Esophagus muscularis mucosa (tissue), 4 donors: Measurements from ENCODE around the gene SLC12A7. TPM values are rescaled to one million over a fixed set of nuclear protein-coding genes. Genes with fewer than 3 reads are reported as not detected.
"Not testable (repeated sequence)": the region's sequence is repeated elsewhere in the genome, so short reads cannot be mapped to it uniquely, and the experiment has no call there.

Experiments
- DNase-seq: peaks from one replicate; pipeline ENCODE4 v3.0.0-alpha.2; 2017; ENCODE audit errors: extremely low spot score
- H3K27ac ChIP-seq, 4 donors: fragments of 200-600 bp; sonication (generic); replicated peaks in 1 of 4; 1 replicate in 3 of 4; 2 replicates in 1 of 4; pipeline ENCODE4 v1.5.1; 2016 to 2019; ENCODE audit warnings: mild to moderate bottlenecking in 1 of 4
- H3K27me3 ChIP-seq, 4 donors: fragments of 200-600 bp; sonication (generic); one replicate each; pipeline versions ENCODE4 v1.5.1 to v1.6.0; 2016 to 2019
- H3K36me3 ChIP-seq, 4 donors: fragments of 200-600 bp; sonication (generic); one replicate each; pipeline ENCODE4 v1.5.1; 2016 to 2019
- H3K4me1 ChIP-seq, 4 donors: fragments of 200-600 bp; sonication (generic); one replicate each; pipeline ENCODE4 v1.5.1; 2016 to 2019
- H3K4me3 ChIP-seq, 4 donors: fragments of 200-600 bp; sonication (generic); 1 replicate in 2 of 4; 2 replicates in 2 of 4; pipeline ENCODE4 v1.5.1; 2016 to 2019; ENCODE audit warnings: mild to moderate bottlenecking in 4 of 4, moderate library complexity in 1 of 4
- H3K9me3 ChIP-seq, 4 donors: fragments of 200-600 bp; sonication (generic); 1 replicate in 3 of 4; 2 replicates in 1 of 4; pipeline ENCODE4 v1.5.1; 2016 to 2019
- EP300 ChIP-seq: sonication (generic); formaldehyde crosslinking; IDR thresholded peaks from one replicate; pipeline ENCODE4 v1.6.1; 2017; ENCODE audit warnings: antibody characterized with exemption
- POLR2A ChIP-seq: fragments of 450-650 bp; IDR thresholded peaks from one replicate; pipeline ENCODE4 v1.6.1; 2017; ENCODE audit warnings: antibody characterized with exemption, moderate library complexity, mild to moderate bottlenecking, low read depth
- POLR2AphosphoS5 ChIP-seq, 2 donors: sonication (generic); formaldehyde crosslinking; IDR thresholded peaks; one replicate each; pipeline ENCODE4 v1.6.1; 2017; ENCODE audit warnings: antibody characterized with exemption in 2 of 2
- WGBS: methylation state at CpG from one replicate; pipeline ENCODE4 v1.1.5; 2018; 5-methylcytosine and 5-hydroxymethylcytosine counted together
- intact Hi-C: fragments of 100-400 bp; cut with DNase I; formaldehyde crosslinking; loops from one replicate; pipeline ENCODE4 v1.15.1; 2023
- small RNA-seq, 3 donors: library from RNA; depleted of rRNA; stranded (forward); fragments of <200 nt; gene quantifications; one replicate each; pipeline ENCODE3, GENCODE V24; 2016
- total RNA-seq, 4 donors: library from RNA; depleted of rRNA; stranded (reverse); fragments of >200 nt; gene quantifications; one replicate each; pipeline versions ENCODE4 v1.1.0 to v1.2.1, GENCODE V29; 2016
- TF ChIP-seq, protein P1 (sequence below), 3 experiments: fragments of 200-600 bp in 2 of 3; fragments of 450-650 bp in 1 of 3; sonication (generic) in 2 of 3; IDR thresholded peaks; one replicate each; pipeline ENCODE4 v1.5.1; 2017 to 2019; ENCODE audit warnings: antibody characterized with exemption in 3 of 3, mild to moderate bottlenecking in 2 of 3, moderate library complexity in 1 of 3

Gene SLC12A7
- total RNA-seq, 4 donors from 2014 or later: 21.6 to 35.8 (median 25.4) TPM

DNA sequence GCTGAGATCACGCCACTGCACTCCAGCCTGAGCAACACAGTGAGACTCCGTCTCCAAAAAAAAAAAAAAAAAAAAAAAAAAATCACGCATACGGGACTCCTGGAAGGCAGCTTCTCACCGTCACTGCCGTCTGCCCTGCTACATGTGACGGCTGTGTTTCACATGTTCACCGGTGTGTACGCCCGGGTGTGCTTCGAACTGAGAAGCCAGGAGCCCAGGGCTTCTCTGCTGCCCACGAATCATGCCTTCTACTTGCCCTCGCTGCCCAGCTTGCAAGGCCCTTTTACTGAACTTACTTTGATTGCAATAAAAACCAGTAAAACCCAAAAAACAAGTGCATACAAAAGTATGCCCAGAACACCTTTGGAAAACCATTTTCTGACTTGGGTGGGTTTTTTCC lies 109.0 kb downstream of the SLC12A7 start:
- WGBS: 93% methylated on average over 13 of the region's 13 CpGs
- no peak overlapping the region for H3K4me3 ChIP-seq
- H3K9me3 ChIP-seq: no peaks in the 10 kb centered on the region
- no peaks in the 10 kb centered on the region for H3K36me3 ChIP-seq
- TF ChIP-seq, protein P1, sequence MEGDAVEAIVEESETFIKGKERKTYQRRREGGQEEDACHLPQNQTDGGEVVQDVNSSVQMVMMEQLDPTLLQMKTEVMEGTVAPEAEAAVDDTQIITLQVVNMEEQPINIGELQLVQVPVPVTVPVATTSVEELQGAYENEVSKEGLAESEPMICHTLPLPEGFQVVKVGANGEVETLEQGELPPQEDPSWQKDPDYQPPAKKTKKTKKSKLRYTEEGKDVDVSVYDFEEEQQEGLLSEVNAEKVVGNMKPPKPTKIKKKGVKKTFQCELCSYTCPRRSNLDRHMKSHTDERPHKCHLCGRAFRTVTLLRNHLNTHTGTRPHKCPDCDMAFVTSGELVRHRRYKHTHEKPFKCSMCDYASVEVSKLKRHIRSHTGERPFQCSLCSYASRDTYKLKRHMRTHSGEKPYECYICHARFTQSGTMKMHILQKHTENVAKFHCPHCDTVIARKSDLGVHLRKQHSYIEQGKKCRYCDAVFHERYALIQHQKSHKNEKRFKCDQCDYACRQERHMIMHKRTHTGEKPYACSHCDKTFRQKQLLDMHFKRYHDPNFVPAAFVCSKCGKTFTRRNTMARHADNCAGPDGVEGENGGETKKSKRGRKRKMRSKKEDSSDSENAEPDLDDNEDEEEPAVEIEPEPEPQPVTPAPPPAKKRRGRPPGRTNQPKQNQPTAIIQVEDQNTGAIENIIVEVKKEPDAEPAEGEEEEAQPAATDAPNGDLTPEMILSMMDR (IDR thresholded peaks at IDR 0.05): no peak
- no peak for TF ChIP-seq POLR2AphosphoS5 (IDR thresholded peaks at IDR 0.05)
- TF ChIP-seq EP300: no peak
- no peak for TF ChIP-seq POLR2A
- H3K27me3 ChIP-seq: peaks cover 0 to 28% (median 6%) of the 10 kb centered on the region in 4 donors
- no peak for DNase-seq
- intact Hi-C loops: loop anchor here (10.0 kb wide), 1 partner anchor 112 kb away; the partner anchor contains the start of gene SLC12A7
- peaks cover 7 to 39% (median 32%) of the 10 kb centered on the region in 4 donors for H3K4me1 ChIP-seq
- H3K27ac ChIP-seq: no peak overlapping the region

DNA sequence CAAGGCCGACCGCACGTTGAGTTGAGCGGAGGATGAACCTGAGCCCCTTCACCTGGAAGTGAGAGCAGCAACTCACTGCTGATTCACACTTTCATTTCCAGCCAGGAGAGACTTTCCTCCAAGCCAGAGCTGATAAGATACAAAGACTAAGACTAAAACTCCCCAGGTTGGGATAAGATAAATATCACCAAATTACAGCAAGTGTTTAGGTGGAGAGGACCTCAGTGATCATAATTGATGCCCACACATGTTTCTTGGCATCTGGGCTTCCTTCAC lies 109.7 kb downstream of the SLC12A7 start:
- intact Hi-C loops: loop anchor here (10.0 kb wide), 1 partner anchor 113 kb away; the partner anchor contains the start of gene SLC12A7
- Histone ChIP-seq H3K9me3 (no peaks in the 10 kb centered on the region), H3K27me3 (peaks cover 0 to 22% (median 6%) of the 10 kb centered on the region in 4 donors), H3K36me3 (no peaks in the 10 kb centered on the region), H3K4me1 (peaks cover 12 to 40% (median 36%) of the 10 kb centered on the region in 4 donors), H3K4me3 (no peak overlapping the region), H3K27ac (no peak overlapping the region)
- no peak for DNase-seq
- no peak for TF ChIP-seq POLR2AphosphoS5 (IDR thresholded peaks at IDR 0.05)
- TF ChIP-seq, protein P1 (IDR thresholded peaks at IDR 0.05): no peak
- no peak for TF ChIP-seq POLR2A
- TF ChIP-seq EP300: no peak
- no CpG with 5 or more reads among the region's 4 CpGs for WGBS

DNA sequence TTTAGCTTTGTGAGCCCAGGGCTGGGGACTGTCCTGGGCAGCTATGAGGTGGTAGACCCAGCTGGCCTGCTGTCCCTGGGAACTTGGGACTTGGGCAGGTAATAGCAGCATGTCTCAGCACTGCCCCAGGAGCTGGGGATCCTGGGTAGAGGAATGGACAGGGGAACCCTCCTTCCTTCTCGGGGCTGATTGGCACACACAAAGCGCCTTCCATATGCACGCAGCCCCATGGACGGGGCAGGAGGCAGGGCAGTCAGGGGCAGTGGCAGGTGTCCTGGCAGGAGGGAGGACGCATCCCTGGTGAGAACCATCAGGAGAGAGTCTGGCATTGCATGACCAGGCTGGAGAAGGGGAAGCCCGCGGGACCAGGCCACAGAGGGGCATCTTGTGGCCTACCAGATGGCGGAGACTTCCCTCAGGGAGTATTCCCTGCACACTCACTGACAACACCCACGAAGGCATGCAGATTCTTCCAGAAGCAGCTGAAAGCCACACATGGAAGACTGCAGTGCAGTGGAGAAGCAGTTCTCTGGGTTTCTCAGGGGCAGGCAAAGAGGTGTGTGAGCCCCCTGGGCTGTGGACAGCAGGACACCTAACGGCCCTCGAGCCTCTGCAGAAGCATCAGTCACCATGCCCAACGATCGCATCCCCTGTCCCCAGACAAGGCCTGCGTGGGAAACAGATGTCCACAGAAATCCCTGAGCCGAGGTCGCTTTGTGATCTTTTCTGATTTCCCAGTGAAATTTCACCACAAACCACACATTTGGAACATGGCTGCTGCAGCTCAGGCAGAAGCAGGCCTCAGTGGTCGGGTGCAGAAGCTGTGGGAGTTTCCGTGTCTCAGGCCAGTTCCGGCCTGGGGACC lies 110.2 kb downstream of the SLC12A7 start:
- TF ChIP-seq EP300: no peak
- no peak for TF ChIP-seq POLR2AphosphoS5 (IDR thresholded peaks at IDR 0.05)
- TF ChIP-seq POLR2A: no peak
- Histone ChIP-seq H3K9me3 (no peaks in the 10 kb centered on the region), H3K27ac (no peak overlapping the region), H3K27me3 (peaks cover 0 to 16% (median 6%) of the 10 kb centered on the region in 4 donors), H3K4me1 (peaks cover 14 to 44% (median 38%) of the 10 kb centered on the region in 4 donors), H3K36me3 (no peaks in the 10 kb centered on the region), H3K4me3 (no peak overlapping the region)
- intact Hi-C loops: loop anchor here (10.0 kb wide), 1 partner anchor 113 kb away; the partner anchor contains the start of gene SLC12A7
- no peak for DNase-seq
- 77% methylated on average over 10 of the region's 19 CpGs for WGBS

DNA sequence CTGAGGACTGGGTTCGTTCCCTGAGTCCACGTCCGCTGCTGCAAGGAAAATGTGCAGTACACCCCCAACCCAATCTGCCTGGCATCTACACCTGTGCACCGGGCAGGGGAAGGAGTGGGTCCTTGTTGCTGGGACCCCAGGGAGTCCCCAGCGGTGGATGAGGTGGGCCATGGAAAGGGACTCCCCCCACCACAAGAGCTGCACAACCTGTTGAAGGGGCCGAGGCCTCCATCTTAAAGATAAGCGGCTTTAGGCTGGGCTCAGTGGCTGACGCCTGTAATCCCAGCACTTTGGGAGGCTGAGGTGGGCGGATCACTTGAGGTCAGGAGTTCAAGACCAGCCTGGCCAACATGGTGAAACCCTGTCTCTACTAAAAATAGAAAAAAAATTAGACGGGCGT lies 111.0 kb downstream of the SLC12A7 start:
- DNase-seq, H3K9me3 ChIP-seq, H3K27me3 ChIP-seq, H3K27ac ChIP-seq, H3K36me3 ChIP-seq, H3K4me3 ChIP-seq: not testable (repeated sequence)
- intact Hi-C loops: loop anchor here (10.0 kb wide), 1 partner anchor 114 kb away; the partner anchor contains the start of gene SLC12A7
- H3K4me1 ChIP-seq: peaks cover 14 to 42% (median 37%) of the 10 kb centered on the region in 4 donors
- 96% methylated on average over 10 of the region's 11 CpGs for WGBS

Small RNAs within 50 kb of the gene (small RNA-seq; reads per million reads assigned to genes)
- 0 reads per million in 3 donors for gene MIR4635

Other genes with a start within 250 kb of the SLC12A7 start
- gene BRD9, start 219.3 kb downstream of the SLC12A7 start, total RNA-seq: 10 to 100 TPM; 26.5 to 44.9 (median 34.3) TPM
- gene TRIP13, start 219.2 kb downstream of the SLC12A7 start, total RNA-seq: under 1 TPM in 3 of 4 donors, not detected in 1; 0.65 to 0.92 (median 0.66) TPM
- 1 to 10 TPM; 3.0 to 6.6 (median 5.4) TPM for gene NKD2, start 103.3 kb downstream of the SLC12A7 start, total RNA-seq
- gene SLC6A19, start 89.5 kb upstream of the SLC12A7 start, total RNA-seq: not detected
- not detected for gene SLC6A18, start 113.3 kb upstream of the SLC12A7 start, total RNA-seq
- not detected for gene TERT, start 183.0 kb upstream of the SLC12A7 start, total RNA-seq
- 100 to 1,000 TPM in 3 of 4 donors, 10 to 100 TPM in 1; 96.9 to 139 (median 126) TPM for gene CLPTM1L, start 233.0 kb upstream of the SLC12A7 start, total RNA-seq